GM18909 (cell line): ENCODE results near the gene TRIO.
A peak's percentile ranks its signal among the peaks of the same experiment; 100 is the strongest.

Experiments
- ATAC-seq: cut with Tn5 transposase; IDR thresholded peaks from one replicate; pipeline ENCODE4 v1.9.1; 2021; ENCODE audit warnings: mild to moderate bottlenecking; ENCODE audit not compliant: unreplicated experiment, poor library complexity

Gene TRIO

DNA sequence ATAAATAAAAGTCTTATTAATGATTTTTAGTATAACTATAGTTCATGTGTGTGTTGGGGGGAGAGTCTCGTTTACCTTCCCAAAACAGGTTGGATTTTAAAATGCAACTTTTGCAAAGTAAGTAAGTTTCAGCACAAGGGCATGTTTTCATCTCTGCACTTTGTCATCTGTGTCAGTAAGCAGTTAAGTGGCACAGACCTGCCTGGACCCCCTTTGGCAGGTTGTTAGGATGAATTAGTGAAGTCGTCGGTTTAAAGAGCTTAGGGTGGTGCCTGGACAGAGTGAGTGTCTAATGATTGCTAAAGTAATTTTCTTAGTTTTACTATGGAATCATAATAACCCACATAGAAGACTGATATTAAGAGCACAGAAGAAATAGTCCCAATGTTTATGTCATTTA lies 74.9 kb downstream of the TRIO start:
- ATAC-seq: no peak

DNA sequence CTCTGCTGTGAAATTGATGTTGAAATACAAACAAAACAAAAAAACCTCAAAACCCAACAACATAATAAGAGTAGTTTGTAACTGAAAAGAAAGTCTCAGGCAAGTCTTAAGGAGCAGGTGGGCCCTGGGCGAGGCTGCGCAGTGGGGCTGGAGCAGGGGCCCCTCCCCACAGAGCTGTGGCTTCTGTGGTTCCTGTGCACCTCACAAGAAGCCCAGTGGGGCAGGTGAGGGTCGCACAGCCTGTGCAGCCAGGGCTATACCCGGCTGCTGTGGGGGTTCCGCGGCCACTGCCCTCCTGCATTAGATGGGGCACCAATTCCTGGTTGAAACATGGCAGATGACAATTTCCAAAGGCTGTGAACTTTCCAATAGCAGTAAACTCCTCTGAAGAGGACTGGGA lies 75.3 kb downstream of the TRIO start:
- no peak for ATAC-seq

DNA sequence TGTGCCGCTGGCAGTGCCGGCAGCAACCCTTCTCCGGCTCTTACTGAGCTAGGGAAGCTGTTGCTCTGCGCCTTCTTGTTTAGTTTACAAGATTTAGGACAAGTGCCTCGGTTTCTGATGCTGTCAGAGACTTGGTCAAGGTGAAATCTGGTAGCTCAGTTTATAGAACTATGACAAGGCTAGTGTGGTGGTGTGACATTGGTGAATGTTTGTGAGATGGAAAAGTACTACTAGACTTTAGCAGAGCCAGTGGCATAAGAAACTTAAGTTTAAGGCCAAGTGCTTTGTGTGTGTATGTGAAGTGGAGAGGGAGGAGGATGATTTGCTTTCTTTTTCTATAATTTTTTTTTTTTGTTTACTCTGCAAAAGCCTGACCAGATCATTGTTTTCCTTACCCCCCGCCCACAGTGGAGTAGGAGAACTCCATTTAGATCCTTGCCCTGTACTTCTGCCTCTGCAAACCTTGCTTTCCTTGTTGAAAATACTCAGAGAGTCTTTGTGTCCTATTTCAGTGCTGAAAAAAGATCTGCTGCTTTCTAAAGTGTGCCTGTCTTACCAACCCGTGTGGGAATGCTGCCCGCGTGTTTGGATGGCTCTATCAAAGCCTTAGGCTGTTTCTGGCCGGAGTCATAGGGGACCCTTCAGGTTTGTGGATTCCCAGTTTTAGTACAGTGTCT lies 75.9 kb downstream of the TRIO start:
- no peak for ATAC-seq

DNA sequence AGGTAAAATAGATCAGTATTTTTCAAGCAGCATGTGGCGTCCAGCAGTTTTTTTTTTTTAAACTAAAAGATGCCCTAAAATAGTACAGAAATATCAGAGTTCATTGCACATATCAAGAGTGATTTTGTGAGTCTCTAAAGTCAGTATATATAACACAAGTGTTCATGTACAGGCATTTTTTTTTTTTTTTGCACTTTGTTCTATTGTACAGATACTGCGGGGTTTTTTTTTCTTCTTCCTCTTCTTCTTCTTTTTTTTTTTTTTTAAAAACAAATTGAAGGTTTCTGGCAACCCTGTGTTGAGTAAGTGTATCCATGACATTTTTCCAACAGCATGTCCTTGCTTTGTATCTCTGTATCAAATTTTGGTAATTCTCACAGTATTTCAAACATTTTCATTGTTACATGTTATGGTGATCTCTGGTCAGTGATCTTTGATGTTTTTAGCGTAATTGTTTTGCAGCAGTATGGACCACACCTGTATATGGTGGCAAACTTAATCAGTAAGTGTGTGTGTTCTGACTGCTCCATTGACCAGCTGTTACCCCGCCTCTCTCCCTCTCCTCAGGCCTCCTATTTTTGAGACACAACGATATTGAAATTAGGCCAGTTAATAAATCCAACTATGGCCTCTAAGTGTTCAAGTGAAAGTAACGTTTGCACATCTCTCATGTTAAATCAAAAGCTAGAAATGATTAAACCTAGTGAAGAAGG lies 76.8 kb downstream of the TRIO start:
- ATAC-seq: peak; percentile 29

DNA sequence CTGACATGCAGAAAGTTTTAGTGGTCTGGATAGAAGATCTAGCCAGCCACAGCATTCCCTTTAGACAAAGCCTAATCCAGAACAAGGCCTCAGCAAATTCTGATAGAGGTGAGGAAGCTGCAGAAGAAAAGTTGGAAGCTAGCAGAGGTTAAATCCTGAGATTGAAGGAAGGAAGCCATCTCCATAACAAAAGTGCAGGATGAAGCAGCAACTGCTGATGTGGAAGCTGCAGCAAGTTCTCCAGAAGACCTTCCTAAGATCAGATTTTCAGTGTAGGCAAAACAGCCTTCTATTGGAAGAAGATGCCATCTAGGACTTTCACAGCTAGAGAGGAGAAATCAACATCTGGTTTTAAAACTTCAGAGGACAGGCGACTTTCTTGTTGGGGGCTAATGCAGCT lies 77.5 kb downstream of the TRIO start:
- ATAC-seq: no peak

DNA sequence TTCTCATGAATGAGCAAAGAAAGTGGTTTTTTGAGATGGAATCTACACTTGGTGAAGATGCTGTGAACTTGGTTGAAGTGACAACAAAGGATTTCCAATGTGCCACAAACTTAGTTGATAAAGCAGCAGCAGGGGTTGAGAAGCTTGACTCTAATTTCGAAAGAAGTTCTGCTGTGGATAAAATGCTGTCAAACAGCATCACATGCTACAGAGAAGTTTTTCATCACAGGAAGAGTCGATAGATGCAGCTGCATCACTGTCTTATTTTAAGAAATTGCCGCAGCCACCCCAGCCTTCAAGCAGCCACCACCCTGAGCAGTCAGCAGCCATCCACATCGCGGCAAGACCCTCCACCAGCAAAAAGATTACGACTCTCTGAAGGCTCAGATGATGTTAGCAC lies 78.6 kb downstream of the TRIO start:
- ATAC-seq: no peak

DNA sequence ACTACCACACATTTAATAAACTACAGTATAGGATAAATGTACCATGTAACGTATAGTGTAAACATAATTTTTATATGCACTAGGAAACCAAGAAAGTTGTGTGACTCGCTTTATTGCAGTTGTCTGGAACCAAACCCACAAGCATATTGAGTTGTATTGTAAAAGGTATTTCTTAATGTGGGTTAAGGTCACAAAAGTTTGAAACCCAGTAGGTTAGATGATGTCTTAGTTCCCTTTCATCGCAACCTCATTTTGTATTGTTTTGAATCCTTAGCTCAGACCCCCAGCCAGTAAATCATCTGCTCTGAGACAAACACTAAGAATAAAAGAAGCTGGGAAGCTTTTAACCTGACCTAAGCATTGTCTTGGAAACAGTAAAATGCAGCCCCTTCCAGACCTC lies 79.1 kb downstream of the TRIO start:
- no peak for ATAC-seq

DNA sequence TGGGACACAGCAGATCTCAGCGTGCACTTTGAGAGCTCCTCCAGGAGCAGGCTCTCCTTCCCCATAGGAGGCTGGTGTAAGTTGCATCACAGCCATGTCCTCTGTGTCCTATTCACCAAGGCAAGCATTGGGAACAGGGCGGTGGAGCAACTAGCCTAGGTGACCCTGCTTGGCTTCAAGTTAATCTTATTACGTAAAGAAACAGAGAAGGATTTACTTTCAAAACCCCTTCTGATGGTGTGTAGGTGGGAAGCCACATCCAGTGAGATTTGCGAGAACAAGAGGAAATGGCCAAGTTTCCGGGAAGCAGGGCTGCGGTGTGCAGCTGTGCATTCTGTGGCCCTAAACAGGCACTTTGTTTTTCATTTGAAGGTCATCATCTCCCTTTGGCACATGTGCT lies 80.2 kb downstream of the TRIO start:
- ATAC-seq: no peak

DNA sequence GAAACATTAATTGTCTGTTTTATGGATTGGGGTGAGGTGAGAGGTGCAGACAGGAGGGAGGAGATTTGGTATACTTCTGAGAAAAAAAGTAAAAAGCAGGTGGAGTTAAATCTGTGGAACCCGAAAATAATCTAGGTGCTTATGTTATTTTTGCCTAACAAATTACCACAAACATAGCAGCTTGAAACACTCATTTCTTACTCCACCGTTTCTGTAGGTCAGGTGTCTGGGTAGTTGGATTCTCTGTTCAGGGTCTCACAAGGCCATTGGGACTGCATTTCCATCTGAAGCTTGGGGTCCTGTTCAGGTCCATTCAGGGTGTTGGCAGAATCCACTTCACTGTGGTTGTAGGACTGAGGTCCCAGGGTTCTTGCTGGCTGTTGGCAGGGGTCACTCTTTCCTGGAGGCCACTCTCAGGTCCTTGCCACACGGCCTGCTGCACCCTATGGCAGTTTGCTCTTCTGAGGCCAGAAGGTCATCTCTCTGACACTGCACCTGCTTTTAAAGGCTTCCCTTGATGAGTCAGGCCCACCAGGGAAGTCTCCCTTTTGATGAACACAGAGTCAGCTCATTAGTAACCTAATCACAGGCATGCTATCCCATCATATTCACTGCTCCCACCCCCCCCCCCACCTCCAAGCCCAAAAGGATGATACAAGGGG lies 82.2 kb downstream of the TRIO start:
- ATAC-seq: peak; percentile 55

DNA sequence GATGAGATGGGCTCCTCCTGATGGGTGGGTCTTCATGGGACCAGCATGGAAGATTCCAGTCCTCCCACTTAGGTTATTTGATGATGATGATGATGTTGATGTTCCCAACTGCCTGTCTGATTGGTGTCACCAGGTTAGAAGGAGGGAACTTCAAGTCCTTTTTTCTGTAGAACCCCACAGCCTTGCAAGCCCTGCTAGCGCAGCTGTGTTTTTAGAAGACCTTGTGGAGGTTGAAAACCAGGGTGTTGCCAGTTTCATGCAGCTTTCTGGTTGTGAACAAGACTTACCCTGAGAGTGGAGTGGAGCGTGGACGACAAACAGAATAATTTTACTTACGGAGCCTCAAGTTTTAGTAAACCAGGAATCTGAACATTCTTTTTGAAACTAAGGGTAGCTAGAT lies 83.0 kb downstream of the TRIO start:
- ATAC-seq: no peak

DNA sequence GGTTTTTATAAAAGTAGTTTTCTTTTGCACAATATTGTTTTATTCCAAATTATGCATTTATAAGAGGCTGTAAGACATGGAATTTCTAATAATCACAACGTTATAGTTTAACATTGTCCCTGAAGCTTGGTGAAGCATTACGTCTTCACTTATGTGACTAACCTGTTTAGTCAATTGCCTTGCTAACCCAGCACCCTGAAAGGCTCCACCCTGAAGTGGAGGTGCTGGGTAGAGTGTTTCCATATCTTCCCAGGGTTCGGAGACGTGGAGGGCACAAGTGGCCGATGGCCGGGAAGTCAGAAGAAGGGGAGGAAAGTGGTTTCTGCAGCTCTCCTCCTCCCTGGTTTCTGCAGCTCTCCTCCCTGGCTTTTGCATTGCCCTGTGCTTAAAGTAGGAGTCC lies 83.4 kb downstream of the TRIO start:
- no peak for ATAC-seq

DNA sequence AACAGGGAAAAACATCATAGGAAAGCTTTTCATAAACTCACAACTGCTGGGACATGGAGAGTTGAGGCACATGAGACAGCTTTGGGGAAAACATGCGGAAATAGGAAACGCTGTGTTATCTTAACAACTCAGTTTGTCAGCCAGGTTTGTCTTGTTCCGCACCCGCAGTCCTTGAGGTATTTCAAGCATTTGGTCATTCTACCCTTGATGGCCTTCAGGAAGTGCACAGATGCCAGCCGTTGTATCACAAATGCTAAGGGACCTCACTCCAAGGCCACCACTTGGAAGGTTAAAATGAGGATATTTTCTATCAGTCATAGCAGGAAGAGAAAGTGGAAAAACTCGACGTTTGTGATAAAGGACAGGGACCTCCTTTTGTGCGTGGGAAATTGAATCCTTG lies 83.8 kb downstream of the TRIO start:
- ATAC-seq: no peak

DNA sequence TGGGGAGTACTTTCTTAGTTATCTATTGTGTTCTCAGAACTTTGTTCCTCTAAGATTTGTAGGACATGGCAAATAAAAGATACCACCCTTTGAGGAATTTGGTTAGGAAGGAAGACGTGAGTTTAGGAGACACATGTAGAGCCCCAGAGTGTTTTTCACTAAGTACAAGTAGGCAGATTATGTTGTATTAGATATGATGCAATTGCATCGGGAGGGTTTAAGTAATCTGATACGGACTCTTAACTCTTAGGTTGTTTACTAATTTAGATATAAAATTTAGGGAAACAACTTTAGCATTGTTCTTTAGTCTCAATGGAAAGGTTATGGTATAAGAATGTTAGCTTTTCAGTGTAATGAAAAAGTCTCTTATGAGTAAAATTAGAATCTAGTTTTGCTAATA lies 84.4 kb downstream of the TRIO start:
- ATAC-seq: no peak

DNA sequence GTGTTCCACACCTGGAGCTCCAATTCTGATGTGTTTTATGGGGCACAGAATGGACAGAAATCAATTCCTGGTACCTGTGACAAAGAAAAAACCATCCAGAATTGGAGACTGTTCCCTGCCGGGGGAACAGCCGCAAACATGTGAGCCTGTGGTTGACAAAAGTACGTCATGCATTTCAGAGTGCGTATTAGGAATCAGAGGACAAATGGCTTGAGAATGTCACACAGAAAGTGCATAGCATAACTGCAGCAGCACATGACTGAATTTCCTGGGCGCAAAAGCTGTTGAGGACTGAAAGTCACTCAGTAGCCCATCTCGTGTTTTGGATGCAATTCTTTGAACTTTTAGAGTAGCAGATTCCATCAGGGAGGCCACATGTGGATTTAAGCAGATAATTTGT lies 85.1 kb downstream of the TRIO start:
- ATAC-seq: no peak

DNA sequence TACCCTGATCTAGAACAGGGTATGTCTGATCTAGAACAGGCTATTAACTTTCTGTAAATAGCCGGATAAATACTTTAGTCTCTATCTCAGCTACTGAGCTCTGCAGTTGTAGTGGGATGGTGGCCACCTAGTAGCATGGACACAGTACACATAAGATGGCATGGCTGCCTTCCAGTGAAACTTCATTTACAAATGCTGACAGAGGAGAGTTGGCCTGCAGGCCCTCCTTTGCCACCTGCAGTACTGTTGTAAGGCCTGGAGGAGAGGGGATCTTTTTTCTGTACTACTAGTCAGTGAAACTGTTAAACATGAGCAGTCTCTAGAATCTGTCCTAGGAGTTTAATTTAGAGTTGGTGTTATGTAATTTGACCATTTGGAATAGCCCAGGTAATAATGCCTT lies 86.0 kb downstream of the TRIO start:
- ATAC-seq: no peak

DNA sequence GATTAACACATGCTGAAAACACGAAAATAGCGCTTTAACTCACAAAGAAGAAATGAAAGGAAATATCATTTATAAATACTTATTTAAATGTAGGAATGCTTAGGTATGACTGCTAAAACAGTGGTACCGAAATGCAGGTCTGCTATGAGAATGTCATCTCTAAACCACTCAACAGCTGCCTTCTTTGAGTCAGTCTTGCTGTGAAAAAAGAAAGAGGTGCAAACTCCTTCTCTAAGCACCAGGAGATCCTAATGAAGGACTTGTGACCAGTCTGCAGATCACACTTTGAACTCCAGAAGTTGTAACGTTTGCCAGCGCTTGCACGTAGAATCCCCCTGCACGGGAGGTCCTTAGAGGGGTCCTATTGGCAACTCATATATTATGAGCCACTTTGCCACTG lies 86.6 kb downstream of the TRIO start:
- ATAC-seq: no peak

DNA sequence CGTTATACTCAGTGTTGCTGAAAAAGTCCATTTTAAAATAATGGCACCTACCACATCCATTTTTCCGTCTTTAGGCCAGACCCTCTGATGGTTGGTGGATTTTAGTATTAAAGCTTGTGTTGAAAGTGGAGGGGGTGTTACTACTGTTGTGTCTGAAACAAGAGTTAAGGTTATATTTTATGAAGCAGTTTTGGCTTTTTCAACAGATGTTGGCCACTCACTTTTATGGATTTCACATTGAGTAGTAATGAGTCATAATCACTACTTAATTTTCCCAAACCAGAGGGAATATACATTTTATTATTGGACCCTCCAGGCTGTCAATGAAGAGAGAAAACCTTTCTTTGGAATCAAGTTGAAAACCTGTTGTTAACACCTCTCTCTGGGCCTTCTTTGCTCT lies 88.0 kb downstream of the TRIO start:
- no peak for ATAC-seq

DNA sequence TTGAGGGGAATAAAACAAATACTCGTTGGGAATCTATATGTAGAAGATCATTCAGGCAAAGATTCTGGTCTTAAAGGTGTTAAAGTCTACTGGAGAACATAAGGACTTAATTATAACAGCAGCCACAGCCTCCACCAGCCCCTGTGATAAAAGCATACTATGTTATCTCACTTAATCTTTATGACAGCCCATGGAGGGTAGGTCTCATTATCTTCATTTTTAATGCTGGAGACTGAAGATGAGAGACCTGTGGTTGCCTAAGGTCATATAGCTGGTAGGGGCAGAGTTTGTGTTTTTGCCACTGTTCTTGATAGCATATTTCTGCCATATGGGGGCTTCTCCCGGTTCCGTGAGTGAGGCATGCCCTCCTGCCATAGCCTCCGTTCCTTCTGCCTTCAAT lies 88.7 kb downstream of the TRIO start:
- no peak for ATAC-seq

DNA sequence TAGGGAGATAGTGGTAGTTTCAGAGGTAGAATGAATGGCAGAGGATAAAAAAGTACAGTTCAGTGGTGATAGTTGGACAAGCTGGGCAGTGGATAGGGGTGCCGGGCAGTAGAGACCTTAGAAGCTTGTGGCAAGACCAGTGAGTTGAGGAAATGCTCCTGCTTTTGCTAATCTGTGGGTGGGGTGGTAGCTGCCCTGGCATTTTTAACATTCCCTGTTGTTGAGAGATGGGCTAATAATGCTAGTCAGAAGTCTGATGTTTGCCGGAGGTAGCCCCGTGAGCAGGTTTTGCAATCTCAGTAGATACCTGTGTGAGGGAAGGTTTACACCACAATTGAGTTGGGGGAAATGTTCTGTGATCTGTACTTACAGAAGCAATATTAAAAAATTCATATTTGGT lies 91.1 kb downstream of the TRIO start:
- no peak for ATAC-seq

DNA sequence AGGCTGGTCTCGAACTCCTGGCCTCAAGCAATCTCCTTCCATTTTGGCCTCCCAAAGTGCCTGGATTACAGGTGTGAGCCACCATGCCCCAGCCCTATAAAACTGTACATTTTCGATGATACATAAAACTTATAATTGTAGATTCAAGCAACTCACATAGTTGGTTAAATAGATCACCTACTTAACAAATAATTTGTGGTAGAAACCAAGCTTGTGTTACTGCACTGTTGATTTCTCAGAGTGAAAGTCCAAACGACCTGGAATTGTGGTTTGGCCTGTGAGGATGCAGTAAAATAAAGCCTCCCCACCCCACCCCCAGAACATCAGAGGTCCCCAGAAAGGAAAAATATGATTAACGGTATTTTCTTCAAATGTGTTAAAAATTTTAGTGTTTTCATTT lies 92.7 kb downstream of the TRIO start:
- peak; percentile 71 for ATAC-seq

DNA sequence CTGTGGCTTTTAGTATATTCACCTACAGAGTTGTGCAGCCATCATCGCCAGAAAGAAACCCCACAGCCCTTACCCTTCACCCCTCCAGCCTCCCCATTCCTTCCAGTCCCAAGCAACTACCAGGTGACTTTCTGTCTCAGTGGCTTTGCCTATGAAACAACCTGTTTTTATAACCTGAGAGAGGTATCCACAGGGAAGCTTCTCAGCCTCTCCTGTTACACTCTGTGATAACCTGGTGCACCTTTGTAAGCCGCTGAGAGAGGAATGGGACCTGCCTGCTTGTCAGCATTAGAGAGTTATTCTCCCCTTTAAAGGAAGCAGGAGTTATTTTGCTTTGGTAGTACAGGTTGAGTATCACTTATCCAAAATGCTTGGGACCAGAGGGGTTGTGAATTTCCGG lies 93.6 kb downstream of the TRIO start:
- ATAC-seq: no peak
